ENCODE results near the gene PIGW. TPM values are rescaled to one million over a fixed set of nuclear protein-coding genes. Genes with fewer than 3 reads are reported as not detected.

Gene PIGW
- total and polyA plus RNA-seq, 2 donors (not counting 1 experiment from before 2014, with no cell fraction given): 2.6 to 10.1 TPM

GRCh38 chr17:36527621-36528250, 7.1 kb upstream of the PIGW start:
- H3K4me1 ChIP-seq (ENCODE audit: control insufficient read depth, extremely low read depth, insufficient read depth, low read length): peaks cover 10% of the 10 kb centered on the region
- no peaks in the 10 kb centered on the region for H3K79me2 ChIP-seq (ENCODE audit: control insufficient read depth, insufficient read depth, low read length)
- DNase-seq (ENCODE audit: low read depth in 2 of 2): no peak
- no peak overlapping the region for H3K4me3 ChIP-seq (replicated peaks in 1 of 4; ENCODE audit: control extremely low read depth in 1 of 4, insufficient read depth in 1 of 4, low read depth in 3 of 4, low read length in 4 of 4)
- H3K36me3 ChIP-seq (ENCODE audit: control insufficient read depth, insufficient read depth, low read length): peaks cover 21% of the 10 kb centered on the region
- H3K9me3 ChIP-seq (ENCODE audit: control insufficient read depth, insufficient read depth, low read depth, low read length): no peaks in the 10 kb centered on the region
- H4K20me1 ChIP-seq (ENCODE audit: control insufficient read depth, extremely low read depth, insufficient read depth, low read length): no peaks in the 10 kb centered on the region
- H3K27ac ChIP-seq (ENCODE audit: insufficient read depth, low read length): no peak overlapping the region
- H3K4me2 ChIP-seq (ENCODE audit: extremely low read depth, insufficient read depth, low read length): no peak overlapping the region
- H3K9ac ChIP-seq (ENCODE audit: insufficient read depth, low read length): no peak overlapping the region
- no peak overlapping the region for H2AFZ ChIP-seq (ENCODE audit: low read length)
- no peak for TF ChIP-seq EZH2 (IDR thresholded peaks at IDR 0.05; ENCODE audit: low read length, missing control alignments)
- no peak for TF ChIP-seq CTCF (conservative IDR thresholded peaks at IDR 0.05 in 1 of 2, IDR thresholded peaks at IDR 0.05 in 1 of 2; ENCODE audit: low read depth in 1 of 2, low read length in 2 of 2)
- no peaks in the 10 kb centered on the region for H3K27me3 ChIP-seq (ENCODE audit: control insufficient read depth, insufficient read depth, low read length)

GRCh38 chr17:36529121-36529520, 5.7 kb upstream of the PIGW start:
- H3K27me3 ChIP-seq (ENCODE audit: control insufficient read depth, insufficient read depth, low read length): no peaks in the 10 kb centered on the region
- H3K4me2 ChIP-seq (ENCODE audit: extremely low read depth, insufficient read depth, low read length): peak overlapping the region; percentile 18
- H4K20me1 ChIP-seq (ENCODE audit: control insufficient read depth, extremely low read depth, insufficient read depth, low read length): no peaks in the 10 kb centered on the region
- H3K79me2 ChIP-seq (ENCODE audit: control insufficient read depth, insufficient read depth, low read length): no peaks in the 10 kb centered on the region
- no peak overlapping the region for H3K4me3 ChIP-seq (replicated peaks in 1 of 4; ENCODE audit: control extremely low read depth in 1 of 4, insufficient read depth in 1 of 4, low read depth in 3 of 4, low read length in 4 of 4)
- no peak overlapping the region for H3K9ac ChIP-seq (ENCODE audit: insufficient read depth, low read length)
- peaks cover 10% of the 10 kb centered on the region for H3K4me1 ChIP-seq (ENCODE audit: control insufficient read depth, extremely low read depth, insufficient read depth, low read length)
- no peak overlapping the region for H3K27ac ChIP-seq (ENCODE audit: insufficient read depth, low read length)
- H2AFZ ChIP-seq (ENCODE audit: low read length): no peak overlapping the region
- no peaks in the 10 kb centered on the region for H3K9me3 ChIP-seq (ENCODE audit: control insufficient read depth, insufficient read depth, low read depth, low read length)
- DNase-seq (ENCODE audit: low read depth in 2 of 2): peak; percentile 9 to 58
- TF ChIP-seq EZH2 (IDR thresholded peaks at IDR 0.05; ENCODE audit: low read length, missing control alignments) (no peak), CTCF (conservative IDR thresholded peaks at IDR 0.05 in 1 of 2, IDR thresholded peaks at IDR 0.05 in 1 of 2; ENCODE audit: low read depth in 1 of 2, low read length in 2 of 2) (no peak)
- H3K36me3 ChIP-seq (ENCODE audit: control insufficient read depth, insufficient read depth, low read length): peaks cover 25% of the 10 kb centered on the region

- no peak for DNase-seq (ENCODE audit: low read depth in 2 of 2)
- H3K9me3 ChIP-seq (ENCODE audit: control insufficient read depth, insufficient read depth, low read depth, low read length): no peaks in the 10 kb centered on the region
- TF ChIP-seq CTCF (conservative IDR thresholded peaks at IDR 0.05 in 1 of 2, IDR thresholded peaks at IDR 0.05 in 1 of 2; ENCODE audit: low read depth in 1 of 2, low read length in 2 of 2) (no peak), EZH2 (IDR thresholded peaks at IDR 0.05; ENCODE audit: low read length, missing control alignments) (no peak)
- no peak overlapping the region for H2AFZ ChIP-seq (ENCODE audit: low read length)
- H4K20me1 ChIP-seq (ENCODE audit: control insufficient read depth, extremely low read depth, insufficient read depth, low read length): no peaks in the 10 kb centered on the region
- peaks cover 6% of the 10 kb centered on the region for H3K79me2 ChIP-seq (ENCODE audit: control insufficient read depth, insufficient read depth, low read length)
- no peak overlapping the region for H3K27ac ChIP-seq (ENCODE audit: insufficient read depth, low read length)
- H3K27me3 ChIP-seq (ENCODE audit: control insufficient read depth, insufficient read depth, low read length): no peaks in the 10 kb centered on the region
- H3K4me1 ChIP-seq (ENCODE audit: control insufficient read depth, extremely low read depth, insufficient read depth, low read length): peaks cover 8% of the 10 kb centered on the region
- H3K36me3 ChIP-seq (ENCODE audit: control insufficient read depth, insufficient read depth, low read length): peaks cover 11% of the 10 kb centered on the region
- no peak overlapping the region for H3K4me2 ChIP-seq (ENCODE audit: extremely low read depth, insufficient read depth, low read length)
- no peak overlapping the region for H3K4me3 ChIP-seq (replicated peaks in 1 of 4; ENCODE audit: control extremely low read depth in 1 of 4, insufficient read depth in 1 of 4, low read depth in 3 of 4, low read length in 4 of 4)
- no peak overlapping the region for H3K9ac ChIP-seq (ENCODE audit: insufficient read depth, low read length)
Measured at GRCh38 chr17:36532435-36532975, 2.3 kb upstream of the PIGW start.
